Activated naive CD4-positive, alpha-beta T cell treated with anti-CD3 and anti-CD28 coated beads, Interleukin-2, amount 50 U/mL, for 72 hours (primary cell): ENCODE measurements around the gene KCTD2. TPM values are rescaled to one million over a fixed set of nuclear protein-coding genes. Genes with fewer than 3 reads are reported as not detected.
A peak's percentile ranks its signal among the peaks of the same experiment; 100 is the strongest.

Experiments
- ATAC-seq, 2 donors: fragments of 150-1000 bp; cut with Tn5 transposase; 2 replicates each; pipeline ENCODE4 v1.10.0; 2021; ENCODE audit warnings: mild to moderate bottlenecking in 2 of 2, moderate library complexity in 2 of 2
- DNase-seq, 2 donors: peaks; one replicate each; pipeline ENCODE4 v3.0.0; 2021 to 2022; ENCODE audit warnings: low spot score in 2 of 2
- H3K27ac Mint-ChIP-seq, 2 donors: one replicate each; pipeline ENCODE4 v1.8.0; 2022; ENCODE audit warnings: mild to moderate bottlenecking in 2 of 2, mixed read lengths in 2 of 2
- H3K36me3 Mint-ChIP-seq, 2 donors: one replicate each; pipeline ENCODE4 v1.8.0; 2022; ENCODE audit warnings: mixed read lengths in 2 of 2
- H3K9me3 Mint-ChIP-seq, 2 donors: one replicate each; pipeline ENCODE4 v1.8.0; 2022; ENCODE audit warnings: mixed read lengths in 2 of 2
- total RNA-seq, 2 donors: library from RNA; stranded (reverse); gene quantifications; one replicate each; pipeline ENCODE4 v1.2.3, GENCODE V29; 2022

Gene KCTD2
- total RNA-seq, 2 donors from 2014 or later = 17.4 to 19.4 TPM

- no peaks in the 10 kb centered on the region for H3K36me3 Mint-ChIP-seq
- no peak for DNase-seq
- ATAC-seq = no peak
- H3K9me3 Mint-ChIP-seq = no peaks in the 10 kb centered on the region
- no peak overlapping the region for H3K27ac Mint-ChIP-seq
Measured at GRCh38 chr17:75079023-75079373, 32.0 kb downstream of the KCTD2 start.

GRCh38 chr17:75081611-75082540 is 34.9 kb downstream of the KCTD2 start:
- DNase-seq (no peak), ATAC-seq (no peak)
- Mint-ChIP-seq H3K9me3 (no peaks in the 10 kb centered on the region), H3K27ac (no peak overlapping the region), H3K36me3 (no peaks in the 10 kb centered on the region)

GRCh38 chr17:75082683-75083082 is 35.7 kb downstream of the KCTD2 start:
- Mint-ChIP-seq H3K27ac (no peak overlapping the region), H3K36me3 (no peaks in the 10 kb centered on the region), H3K9me3 (no peaks in the 10 kb centered on the region)
- ATAC-seq = no peak
- DNase-seq = no peak

- ATAC-seq = no peak
- no peaks in the 10 kb centered on the region for H3K36me3 Mint-ChIP-seq
- no peak for DNase-seq
- H3K9me3 Mint-ChIP-seq = no peaks in the 10 kb centered on the region
- H3K27ac Mint-ChIP-seq = peak overlapping the region in 1 of 2 donors; percentile 25
Measured at GRCh38 chr17:75084039-75084660, 37.1 kb downstream of the KCTD2 start.

- no peaks in the 10 kb centered on the region for H3K9me3 Mint-ChIP-seq
- no peak for DNase-seq
- no peaks in the 10 kb centered on the region for H3K36me3 Mint-ChIP-seq
- H3K27ac Mint-ChIP-seq = peak overlapping the region in 1 of 2 donors; percentile 72
- no peak for ATAC-seq
Measured at GRCh38 chr17:75086496-75087181, 39.6 kb downstream of the KCTD2 start.

GRCh38 chr17:75087182-75087557 is 40.1 kb downstream of the KCTD2 start:
- DNase-seq = no peak
- peak overlapping the region in 1 of 2 donors; percentile 72 for H3K27ac Mint-ChIP-seq
- no peaks in the 10 kb centered on the region for H3K36me3 Mint-ChIP-seq
- ATAC-seq = no peak
- no peaks in the 10 kb centered on the region for H3K9me3 Mint-ChIP-seq

DNA sequence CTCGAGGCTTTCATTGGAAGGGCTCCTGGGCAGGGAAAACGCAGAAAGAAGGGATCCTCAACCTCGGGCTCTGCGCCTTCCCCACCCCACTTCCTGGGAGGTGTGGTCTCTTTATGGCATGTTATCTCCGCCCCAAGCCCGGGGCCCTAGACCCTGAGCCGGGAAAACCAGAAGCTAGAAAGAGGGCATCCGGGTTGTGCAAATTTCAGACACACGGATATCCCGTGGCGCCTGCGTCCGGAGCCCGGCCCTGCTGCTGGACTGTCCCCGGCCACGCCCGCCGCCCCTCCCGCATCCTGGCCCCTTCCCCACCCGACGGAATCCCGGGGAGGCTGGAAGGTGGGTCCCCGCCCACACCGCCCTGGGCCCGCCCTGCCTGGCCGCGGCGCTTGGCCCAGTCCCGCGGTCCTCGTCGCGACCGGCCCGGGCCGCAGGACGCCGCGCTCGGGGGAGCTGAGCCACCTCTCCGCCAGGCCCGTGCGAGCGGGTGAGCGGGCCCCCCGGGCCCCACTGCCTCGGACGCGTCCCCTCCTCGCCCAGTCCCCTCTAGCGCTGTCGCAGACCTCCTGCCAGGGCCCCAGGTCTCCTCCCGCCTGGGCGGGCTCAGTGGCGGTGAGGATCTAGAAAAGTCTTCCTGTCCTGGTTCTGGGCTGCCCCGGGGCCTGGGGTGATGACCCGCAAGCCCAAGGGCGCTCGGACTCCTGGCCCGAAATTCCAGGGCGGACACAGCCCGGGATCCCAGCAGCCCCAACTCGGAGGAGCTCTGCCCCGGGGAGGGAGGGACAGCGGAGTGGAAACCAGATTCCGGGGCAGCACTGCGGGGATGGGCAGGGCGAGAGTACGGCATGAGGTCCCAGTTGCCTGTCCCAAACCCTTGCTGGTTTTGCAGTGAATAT is 40.8 kb downstream of the KCTD2 start, which contains the start of gene SLC16A5:
SLC16A5 (plus strand) TSS at position 397 of the 896 bp plus-strand sequence. CDS start 5,683 bp downstream, outside the sequence.
- Mint-ChIP-seq H3K9me3 (no peaks in the 10 kb centered on the region), H3K36me3 (no peaks in the 10 kb centered on the region), H3K27ac (peak within 1 kb of the TSS in 1 of 2 donors; percentile 72)
- ATAC-seq (peak; percentile 67 to 76), DNase-seq (peak; percentile 49 to 75)

DNA sequence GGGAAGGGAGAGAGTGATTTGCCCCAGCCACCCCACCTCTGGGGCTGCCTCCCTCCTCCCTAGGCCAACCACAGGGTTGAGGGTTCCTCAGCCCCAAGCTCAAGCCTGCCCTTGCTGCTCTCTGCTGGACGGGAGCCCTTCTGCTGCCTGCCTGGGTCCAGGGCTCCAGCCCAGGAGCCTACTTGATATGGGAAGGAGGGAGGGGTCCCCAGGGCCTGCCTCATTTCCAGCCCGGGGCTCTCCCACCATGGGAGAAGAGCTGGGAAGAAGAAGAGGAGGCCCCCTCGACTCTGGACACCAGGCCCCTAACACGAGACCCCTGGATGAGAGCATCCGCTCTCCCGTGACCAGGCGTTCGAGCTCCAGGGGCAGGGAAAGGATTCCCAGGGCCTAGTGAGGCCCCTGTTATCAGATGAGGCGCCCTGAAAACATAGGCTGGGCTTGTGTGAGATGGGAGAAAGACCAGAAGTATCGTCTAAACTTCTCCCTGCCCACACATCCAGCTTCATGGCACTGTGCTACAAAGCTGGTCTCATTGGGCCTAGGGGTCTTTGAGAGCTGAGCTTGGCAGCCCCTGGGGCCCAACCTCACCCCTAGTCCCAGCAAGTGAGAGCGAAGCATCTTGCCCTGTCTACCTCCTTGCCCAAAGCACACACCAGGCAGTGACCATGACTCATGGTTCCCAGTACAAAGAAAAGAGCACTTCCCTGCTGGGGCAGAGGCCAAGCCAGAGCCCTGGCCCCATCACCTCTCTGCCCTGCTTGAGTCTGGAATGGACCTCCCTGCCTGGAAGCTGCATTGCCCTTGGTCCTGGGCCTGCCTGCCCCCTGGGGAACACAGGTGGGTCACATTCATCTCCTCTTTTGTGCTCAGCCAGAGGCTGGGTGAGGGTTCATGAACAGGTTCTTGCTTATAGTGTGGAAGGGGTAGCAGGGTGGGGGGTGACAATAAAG is 41.7 kb downstream of the KCTD2 start:
- H3K36me3 Mint-ChIP-seq = no peaks in the 10 kb centered on the region
- H3K27ac Mint-ChIP-seq = peak overlapping the region in 1 of 2 donors; percentile 55
- H3K9me3 Mint-ChIP-seq = no peaks in the 10 kb centered on the region
- ATAC-seq = peak; percentile 47 to 61
- DNase-seq = no peak

GRCh38 chr17:75090871-75091854 is 44.1 kb downstream of the KCTD2 start:
- ATAC-seq (no peak), DNase-seq (no peak)
- H3K36me3 Mint-ChIP-seq = no peaks in the 10 kb centered on the region
- peak overlapping the region in 1 of 2 donors; percentile 1 for H3K27ac Mint-ChIP-seq
- no peaks in the 10 kb centered on the region for H3K9me3 Mint-ChIP-seq

DNA sequence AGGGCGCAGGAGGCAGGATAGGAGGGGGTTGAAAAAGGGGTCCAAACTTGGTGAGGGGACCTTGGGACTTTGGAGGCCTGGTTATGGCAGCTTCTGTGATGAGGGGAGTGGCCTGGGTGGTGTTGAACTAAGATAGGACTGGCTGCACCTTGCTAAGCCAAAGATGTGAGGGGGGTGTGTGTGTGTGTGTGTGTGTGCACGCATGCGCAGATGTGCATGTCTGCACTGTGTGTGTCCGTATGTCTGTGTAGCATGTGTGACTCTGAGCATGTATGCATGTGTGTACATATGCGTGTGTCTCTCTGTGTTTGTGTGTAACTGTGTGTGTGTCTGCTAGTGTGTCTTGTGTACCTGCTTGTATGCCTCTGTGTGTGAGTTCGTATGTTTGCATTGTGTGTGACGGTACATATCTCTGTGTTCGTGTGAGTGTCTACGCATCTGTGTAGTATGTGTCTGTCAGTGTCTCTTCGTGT is 44.9 kb downstream of the KCTD2 start:
- Mint-ChIP-seq H3K27ac (peak overlapping the region in 1 of 2 donors; percentile 1), H3K36me3 (no peaks in the 10 kb centered on the region), H3K9me3 (no peaks in the 10 kb centered on the region)
- DNase-seq (no peak), ATAC-seq (no peak)

DNA sequence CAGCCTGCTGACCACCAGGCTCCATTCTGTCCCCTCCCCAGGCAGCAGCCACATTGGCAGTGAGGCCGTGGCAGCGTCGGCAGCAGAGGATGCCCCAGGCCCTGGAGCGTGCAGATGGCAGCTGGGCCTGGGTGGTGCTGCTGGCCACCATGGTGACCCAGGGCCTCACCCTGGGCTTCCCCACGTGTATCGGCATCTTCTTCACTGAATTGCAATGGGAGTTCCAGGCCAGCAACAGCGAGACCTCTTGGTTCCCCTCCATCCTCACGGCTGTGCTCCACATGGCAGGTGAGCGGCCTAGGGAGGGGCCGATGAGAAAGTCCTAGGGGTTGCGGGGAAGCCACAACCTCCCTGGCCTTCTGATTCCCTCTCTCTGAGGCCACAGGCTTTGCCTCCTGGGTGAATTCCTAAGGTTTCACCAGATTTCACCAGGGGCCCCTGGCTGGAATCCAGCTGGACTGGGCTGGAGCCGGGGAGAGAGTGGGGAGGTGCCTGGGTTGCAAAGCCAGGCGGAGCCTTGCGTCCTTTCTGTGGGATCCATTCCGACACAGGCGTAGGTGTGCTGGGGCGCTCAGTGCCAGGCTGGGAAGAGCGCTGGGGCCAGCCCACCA is 46.6 kb downstream of the KCTD2 start:
- DNase-seq = no peak
- no peaks in the 10 kb centered on the region for H3K9me3 Mint-ChIP-seq
- no peak overlapping the region for H3K27ac Mint-ChIP-seq
- no peaks in the 10 kb centered on the region for H3K36me3 Mint-ChIP-seq
- no peak for ATAC-seq

DNA sequence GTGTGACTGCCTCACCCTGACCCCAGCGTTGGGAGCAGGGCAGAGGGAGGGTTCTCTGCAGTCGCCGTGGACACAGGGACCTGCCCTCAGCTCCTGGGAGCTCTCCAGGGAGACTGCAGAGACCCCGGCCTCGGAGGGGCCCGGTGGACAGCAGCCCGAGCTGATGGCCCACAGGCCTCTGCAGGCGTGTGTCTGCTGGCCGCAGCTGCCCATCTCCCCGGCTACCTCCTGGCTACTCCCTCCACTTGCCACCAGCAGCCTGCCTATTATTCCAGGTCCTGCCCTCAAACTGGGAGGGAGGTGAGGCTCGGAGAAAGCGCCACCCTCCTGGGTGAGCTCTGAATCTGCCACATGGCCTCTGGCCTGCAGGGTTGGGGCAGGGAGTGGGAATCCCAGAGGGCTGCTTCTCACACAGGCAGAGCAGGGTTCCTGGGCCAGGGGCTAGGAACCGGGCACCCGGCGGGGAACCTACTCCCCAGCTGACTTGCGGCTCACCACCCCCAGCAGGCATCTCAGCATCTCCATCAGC is 47.9 kb downstream of the KCTD2 start:
- ATAC-seq = no peak
- Mint-ChIP-seq H3K27ac (no peak overlapping the region), H3K36me3 (no peaks in the 10 kb centered on the region), H3K9me3 (no peaks in the 10 kb centered on the region)
- no peak for DNase-seq

GRCh38 chr17:75096082-75096625 is 49.1 kb downstream of the KCTD2 start:
- DNase-seq (no peak), ATAC-seq (peak in 1 of 2 donors; percentile 45)
- Mint-ChIP-seq H3K36me3 (no peaks in the 10 kb centered on the region), H3K9me3 (no peaks in the 10 kb centered on the region), H3K27ac (peak overlapping the region in 1 of 2 donors; percentile 39)
